SK-N-SH (cell line): ENCODE data around the gene PAXX. TPM values are rescaled to one million over a fixed set of nuclear protein-coding genes. Genes with fewer than 3 reads are reported as not detected.

Source experiments
- CTCF ChIA-PET: fragments of 300-600, 350-600 bp; formaldehyde crosslinking; extraction: SDS; loops from one replicate; lab custom pipeline; 2021; lab: Yijun Ruan, JAX
- POLR2A ChIA-PET: fragments of 350-600 bp; sonication (Branson Sonifier 250); formaldehyde crosslinking; extraction: SDS; loops from one replicate; lab custom pipeline; 2020; ENCODE audit warnings: antibody characterized with exemption, inconsistent platforms; lab: Yijun Ruan, JAX
- DNase-seq: peaks from one replicate; pipeline ENCODE4 v3.0.0; 2012
- H2AFZ ChIP-seq: fragments of 200-600 bp; sonication (generic); 2 replicates; pipeline ENCODE4 v1.8.1; 2016; ENCODE audit warnings: antibody characterized with exemption, mild to moderate bottlenecking, low read depth
- H3F3A ChIP-seq: fragments of 200-600 bp; sonication (generic); replicated peaks from 2 replicates; pipeline ENCODE3; 2016; ENCODE audit warnings: antibody characterized with exemption, mild to moderate bottlenecking; ENCODE audit not compliant: insufficient read depth
- H3K27ac ChIP-seq, 2 experiments: fragments of 200-500 bp in 1 of 2; fragments of 200-600 bp in 1 of 2; sonication (Bioruptor generic) in 1 of 2; sonication (generic), shearing (Covaris generic) in 1 of 2; 2 replicates each; pipeline versions ENCODE4 v1.5.1 to v1.6.1; 2014 to 2016; ENCODE audit warnings: low read depth in 2 of 2, inconsistent platforms in 1 of 2, low read length in 1 of 2, mild to moderate bottlenecking in 1 of 2, mixed read lengths in 1 of 2
- H3K27me3 ChIP-seq: fragments of 200-600 bp; sonication (generic), shearing (Covaris generic); 2 replicates; pipeline ENCODE4 v1.6.1; 2016; ENCODE audit warnings: mixed run types; ENCODE audit not compliant: insufficient read depth
- H3K36me3 ChIP-seq, 2 experiments: fragments of 200-500 bp in 1 of 2; fragments of 200-600 bp in 1 of 2; sonication (Bioruptor generic) in 1 of 2; sonication (generic) in 1 of 2; replicated peaks in 1 of 2; 2 replicates each; pipeline versions ENCODE3 to v1.5.1; 2014 to 2016; ENCODE audit warnings: low read length in 1 of 2, mild to moderate bottlenecking in 1 of 2; ENCODE audit not compliant: insufficient read depth in 2 of 2, control insufficient read depth in 1 of 2
- H3K4me1 ChIP-seq, 2 experiments: fragments of 200-500 bp in 1 of 2; fragments of 200-600 bp in 1 of 2; sonication (Bioruptor generic) in 1 of 2; sonication (generic), shearing (Covaris generic) in 1 of 2; 2 replicates each; pipeline versions ENCODE4 v1.5.1 to v1.6.1; 2014 to 2016; ENCODE audit warnings: low read depth in 1 of 2, low read length in 1 of 2, mixed run types in 1 of 2; ENCODE audit not compliant: insufficient read depth in 2 of 2, control insufficient read depth in 1 of 2
- H3K4me2 ChIP-seq: fragments of 200-600 bp; sonication (generic), shearing (Covaris generic); 2 replicates; pipeline ENCODE4 v1.6.1; 2017; ENCODE audit warnings: mixed run types
- H3K4me3 ChIP-seq, 2 experiments: fragments of 200-500 bp in 1 of 2; fragments of 200-600 bp in 1 of 2; sonication (Bioruptor generic) in 1 of 2; sonication (generic), shearing (Covaris generic) in 1 of 2; 2 replicates each; pipeline versions ENCODE4 v1.5.1 to v1.8.1; 2014 to 2016; ENCODE audit warnings: low read depth in 2 of 2, inconsistent platforms in 1 of 2, low read length in 1 of 2, mild to moderate bottlenecking in 1 of 2, mixed read lengths in 1 of 2, moderate library complexity in 1 of 2
- H3K79me2 ChIP-seq: fragments of 200-600 bp; sonication (generic); 2 replicates; pipeline ENCODE4 v1.8.1; 2017; ENCODE audit warnings: mild to moderate bottlenecking; ENCODE audit not compliant: insufficient read depth
- H3K9ac ChIP-seq: fragments of 200-600 bp; sonication (generic); 2 replicates; pipeline ENCODE4 v1.6.1; 2017; ENCODE audit warnings: mixed run types
- H3K9me2 ChIP-seq: fragments of 200-600 bp; sonication (generic); 2 replicates; pipeline ENCODE4 v1.6.1; 2017; ENCODE audit warnings: mixed run types
- H3K9me3 ChIP-seq: fragments of 200-600 bp; sonication (generic); 2 replicates; pipeline ENCODE4 v1.6.1; 2017; ENCODE audit warnings: mixed run types, mild to moderate bottlenecking, moderate library complexity
- H4K20me1 ChIP-seq: fragments of 200-600 bp; sonication (generic); 2 replicates; pipeline ENCODE4 v1.6.1; 2017; ENCODE audit warnings: mild to moderate bottlenecking, mixed run types; ENCODE audit not compliant: insufficient read depth
- ELF1 ChIP-seq: IDR thresholded peaks from 2 replicates; pipeline ENCODE4 v1.4.0; 2012
- EP300 ChIP-seq, 2 experiments: IDR thresholded peaks; 2 replicates each; pipeline versions ENCODE4 v1.4.0 to v1.6.1; 2012; ENCODE audit warnings: borderline replicate concordance in 1 of 2, low read depth in 1 of 2, low read length in 1 of 2
- FOSL2 ChIP-seq: IDR thresholded peaks from 2 replicates; pipeline ENCODE4 v1.4.0; 2012; ENCODE audit warnings: low read depth, mild to moderate bottlenecking, moderate library complexity, borderline replicate concordance
- GABPA ChIP-seq: IDR thresholded peaks from 2 replicates; pipeline ENCODE4 v1.4.0; 2012; ENCODE audit warnings: low read depth, mild to moderate bottlenecking
- NFIC ChIP-seq: IDR thresholded peaks from 2 replicates; pipeline ENCODE4 v1.4.0; 2012; ENCODE audit warnings: borderline replicate concordance
- PBX3 ChIP-seq: IDR thresholded peaks from 2 replicates; pipeline ENCODE4; 2012
- WGBS: methylation state at CpG from one replicate; pipeline ENCODE4 v1.1.6; 2017; ENCODE audit warnings: low lambda C conversion rate; 5-methylcytosine and 5-hydroxymethylcytosine counted together
- polyA plus RNA-seq, 3 experiments: library from polyadenylated mRNA; depleted of rRNA; stranded (reverse); fragments of >200 nt; gene quantifications; 2 replicates each; pipeline ENCODE4 v1.2.3, GENCODE V29; 2012

PAXX gene
- polyA plus RNA-seq, 1 of the 3 experiments (the other 2 are of a cell fraction): 52.9 TPM

- Histone ChIP-seq H3K27me3 (no peaks in the 10 kb centered on the region), H3K9me2 (no peaks in the 10 kb centered on the region), H3K36me3 (peaks cover 0 to 13% of the 10 kb centered on the region in 2 experiments), H3K9me3 (no peaks in the 10 kb centered on the region), H3F3A (no peaks in the 10 kb centered on the region), H4K20me1 (0 out of 2 replicates have a peak, but pooled peaks cover 4% of the 10 kb centered on the region), H3K4me3 (no peak overlapping the region), H3K4me1 (no peaks in the 10 kb centered on the region), H3K4me2 (no peak overlapping the region), H3K9ac (no peak overlapping the region), H3K27ac (no peak overlapping the region), H3K79me2 (no peaks in the 10 kb centered on the region), H2AFZ (no peak overlapping the region)
- WGBS: 80% methylated on average over 13 of the region's 36 CpGs
- CTCF ChIA-PET: interaction anchor here (0.6 to 2.1 kb wide), 5 partner anchors 10 to 71 kb away, joined by 3 to 7 read pairs (median 5); partner anchors contain the start of gene ABCA2
- TF ChIP-seq NFIC (no peak), EP300 (IDR thresholded peaks at IDR 0.05; ENCODE audit: borderline replicate concordance in 1 of 2, low read depth in 1 of 2, low read length in 1 of 2) (no peak), ELF1 (no peak), PBX3 (no peak)
- DNase-seq: no peak
- POLR2A ChIA-PET: interaction anchor here (0.6 kb wide), 1 partner anchor 10 kb away, joined by 3 read pairs; no protein-coding TSS in a partner anchor
These were observed 26.7 kb downstream of the PAXX start for GRCh38 chr9:137018761-137019559.

GRCh38 chr9:137019891-137020683, 27.9 kb downstream of the PAXX start:
- DNase-seq: no peak
- 0 out of 2 replicates have a peak, but pooled peaks cover 4% of the 10 kb centered on the region for H4K20me1 ChIP-seq
- H3K27ac ChIP-seq: no peak overlapping the region
- peaks cover 0 to 3% of the 10 kb centered on the region in 2 experiments; a peak in 1 of 4 replicates for H3K4me1 ChIP-seq
- H3K9me2 ChIP-seq: no peaks in the 10 kb centered on the region
- CTCF ChIA-PET: interaction anchor here (1.1 to 1.6 kb wide), 3 partner anchors 9 to 76 kb away, joined by 4 to 7 read pairs (median 5); partner anchors contain the start of genes ABCA2 and FBXW5
- TF ChIP-seq GABPA (no peak), FOSL2 (no peak), ELF1 (no peak), EP300 (IDR thresholded peaks at IDR 0.05; ENCODE audit: borderline replicate concordance in 1 of 2, low read depth in 1 of 2, low read length in 1 of 2) (no peak)
- H2AFZ ChIP-seq: no peak overlapping the region
- 94% methylated on average over 23 of the region's 34 CpGs for WGBS
- POLR2A ChIA-PET: interaction anchor here (0.5 to 1.0 kb wide), 2 partner anchors 24 to 72 kb away, joined by 3 to 5 read pairs; partner anchors contain the start of gene CLIC3
- H3K4me2 ChIP-seq: no peak overlapping the region
- no peaks in the 10 kb centered on the region for H3K27me3 ChIP-seq
- peaks cover 0 to 13% of the 10 kb centered on the region in 2 experiments for H3K36me3 ChIP-seq
- H3F3A ChIP-seq: no peaks in the 10 kb centered on the region
- H3K79me2 ChIP-seq: no peaks in the 10 kb centered on the region
- H3K9ac ChIP-seq: no peak overlapping the region
- no peaks in the 10 kb centered on the region for H3K9me3 ChIP-seq
- no peak overlapping the region for H3K4me3 ChIP-seq
